ENCODE results near the gene CHPF. TPM values are rescaled to one million over a fixed set of nuclear protein-coding genes. Genes with fewer than 3 reads are reported as not detected.

Gene CHPF
- total and polyA plus RNA-seq, 10 of the 15 experiments (the other 5 are each of a cell fraction or from before 2014, with no cell fraction given): 0.09 to 17.4 (median 8.3) TPM; not detected in 1

DNA sequence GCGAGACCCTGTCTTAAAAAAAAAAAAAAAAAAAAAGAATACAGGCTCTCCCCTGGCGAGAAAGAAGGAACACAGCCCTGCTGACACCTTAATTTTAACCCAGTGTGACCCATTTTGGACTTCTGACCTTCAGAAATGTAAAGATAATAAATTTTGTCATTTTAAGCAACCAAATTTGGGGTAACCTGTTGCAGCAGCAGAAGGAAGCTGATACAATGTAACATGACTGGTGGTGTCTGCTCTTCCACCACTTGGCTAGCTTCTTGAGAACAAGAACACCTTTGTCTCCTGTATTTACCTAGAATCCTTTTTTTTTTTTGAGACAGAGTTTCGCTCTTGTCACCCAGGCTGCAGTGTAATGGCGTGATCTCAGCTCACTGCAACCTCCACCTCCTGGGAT, 47.5 kb upstream of the CHPF start:
- Histone ChIP-seq H3K4me1 (ENCODE audit: control insufficient read depth, insufficient read depth, low read length) (no peaks in the 10 kb centered on the region), H3K9me3 (replicated peaks; ENCODE audit: control insufficient read depth, insufficient read depth, low read length) (no peaks in the 10 kb centered on the region), H3K27me3 (replicated peaks in 1 of 2; ENCODE audit: control insufficient read depth in 2 of 2, insufficient read depth in 2 of 2, low read length in 1 of 2) (no peaks in the 10 kb centered on the region; a peak in 1 of 4 replicates), H3K79me2 (ENCODE audit: control insufficient read depth, insufficient read depth, low read length) (no peaks in the 10 kb centered on the region), H4K20me1 (ENCODE audit: control insufficient read depth, insufficient read depth) (no peaks in the 10 kb centered on the region), H3K27ac (ENCODE audit: control insufficient read depth, insufficient read depth) (no peak overlapping the region), H3K9ac (ENCODE audit: control insufficient read depth, insufficient read depth, low read length) (no peak overlapping the region), H2AFZ (ENCODE audit: control insufficient read depth, low read depth, low read length) (no peak overlapping the region), H3K36me3 (ENCODE audit: control insufficient read depth in 2 of 2, insufficient read depth in 2 of 2, low read length in 1 of 2) (no peaks in the 10 kb centered on the region), H3K4me2 (ENCODE audit: control insufficient read depth, insufficient read depth) (no peak overlapping the region), H3K4me3 (no peak overlapping the region)
- RAD21 ChIA-PET (ENCODE audit: unreplicated experiment): no interaction called here
- CTCF ChIA-PET: interaction anchor here (0.7 to 1.1 kb wide), 3 partner anchors 10 to 31 kb away, joined by 3 to 7 read pairs (median 6); no protein-coding TSS in a partner anchor
- intact Hi-C loops (cut with micrococcal nuclease; ENCODE audit: unreplicated experiment) (no loop called here), in situ Hi-C loops (cut with MboI) (no loop called here)
- POLR2A ChIA-PET: no interaction called here
- no peak for FAIRE-seq
- no TSS peak for BruUV-seq (replicated peaks)
- SMC1A ChIA-PET (ENCODE audit: uncharacterized antibody, unreplicated experiment): interaction anchor here (0.6 kb wide), 1 partner anchor 109 kb away, joined by 3 read pairs; no protein-coding TSS in a partner anchor
- DNase-seq (ENCODE audit: low read depth, low spot score): no peak
- 29% methylated on average over 2 of the region's 4 CpGs for WGBS (ENCODE audit: insufficient coverage, insufficient replicate concordance, low lambda C conversion rate, missing lambda C conversion rate)
- no peak for ATAC-seq
- TF ChIP-seq RELA (IDR thresholded peaks at IDR 0.05; ENCODE audit: borderline replicate concordance, partially characterized antibody) (no peak), RAD51 (IDR thresholded peaks at IDR 0.05) (no peak), SMC3 (IDR thresholded peaks at IDR 0.05; ENCODE audit: borderline replicate concordance, low read length) (no peak), SMAD5 (IDR thresholded peaks at IDR 0.05; ENCODE audit: low read depth) (no peak), BHLHE40 (IDR thresholded peaks at IDR 0.05; ENCODE audit: borderline replicate concordance in 1 of 2, low read depth in 2 of 2, low read length in 1 of 2) (no peak), ATF7 (IDR thresholded peaks at IDR 0.05; ENCODE audit: low read depth) (no peak), CREM (IDR thresholded peaks at IDR 0.05; ENCODE audit: low read depth) (no peak), ZNF207 (IDR thresholded peaks at IDR 0.05; ENCODE audit: borderline replicate concordance) (no peak), LARP7 (IDR thresholded peaks at IDR 0.05) (no peak), TCF3 (IDR thresholded peaks at IDR 0.05; ENCODE audit: borderline replicate concordance, insufficient read depth, low read depth, low read length) (no peak), TCF7 (IDR thresholded peaks at IDR 0.05; ENCODE audit: borderline replicate concordance) (no peak), MYB (IDR thresholded peaks at IDR 0.05; ENCODE audit: borderline replicate concordance, low read depth, low read length) (no peak)
- TF ChIP-seq, protein P1, sequence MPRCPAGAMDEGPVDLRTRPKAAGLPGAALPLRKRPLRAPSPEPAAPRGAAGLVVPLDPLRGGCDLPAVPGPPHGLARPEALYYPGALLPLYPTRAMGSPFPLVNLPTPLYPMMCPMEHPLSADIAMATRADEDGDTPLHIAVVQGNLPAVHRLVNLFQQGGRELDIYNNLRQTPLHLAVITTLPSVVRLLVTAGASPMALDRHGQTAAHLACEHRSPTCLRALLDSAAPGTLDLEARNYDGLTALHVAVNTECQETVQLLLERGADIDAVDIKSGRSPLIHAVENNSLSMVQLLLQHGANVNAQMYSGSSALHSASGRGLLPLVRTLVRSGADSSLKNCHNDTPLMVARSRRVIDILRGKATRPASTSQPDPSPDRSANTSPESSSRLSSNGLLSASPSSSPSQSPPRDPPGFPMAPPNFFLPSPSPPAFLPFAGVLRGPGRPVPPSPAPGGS (IDR thresholded peaks at IDR 0.05; ENCODE audit: borderline replicate concordance, insufficient read depth, low read depth, low read length, poor library complexity, severe bottlenecking): no peak
- TF ChIP-seq, protein P2, sequence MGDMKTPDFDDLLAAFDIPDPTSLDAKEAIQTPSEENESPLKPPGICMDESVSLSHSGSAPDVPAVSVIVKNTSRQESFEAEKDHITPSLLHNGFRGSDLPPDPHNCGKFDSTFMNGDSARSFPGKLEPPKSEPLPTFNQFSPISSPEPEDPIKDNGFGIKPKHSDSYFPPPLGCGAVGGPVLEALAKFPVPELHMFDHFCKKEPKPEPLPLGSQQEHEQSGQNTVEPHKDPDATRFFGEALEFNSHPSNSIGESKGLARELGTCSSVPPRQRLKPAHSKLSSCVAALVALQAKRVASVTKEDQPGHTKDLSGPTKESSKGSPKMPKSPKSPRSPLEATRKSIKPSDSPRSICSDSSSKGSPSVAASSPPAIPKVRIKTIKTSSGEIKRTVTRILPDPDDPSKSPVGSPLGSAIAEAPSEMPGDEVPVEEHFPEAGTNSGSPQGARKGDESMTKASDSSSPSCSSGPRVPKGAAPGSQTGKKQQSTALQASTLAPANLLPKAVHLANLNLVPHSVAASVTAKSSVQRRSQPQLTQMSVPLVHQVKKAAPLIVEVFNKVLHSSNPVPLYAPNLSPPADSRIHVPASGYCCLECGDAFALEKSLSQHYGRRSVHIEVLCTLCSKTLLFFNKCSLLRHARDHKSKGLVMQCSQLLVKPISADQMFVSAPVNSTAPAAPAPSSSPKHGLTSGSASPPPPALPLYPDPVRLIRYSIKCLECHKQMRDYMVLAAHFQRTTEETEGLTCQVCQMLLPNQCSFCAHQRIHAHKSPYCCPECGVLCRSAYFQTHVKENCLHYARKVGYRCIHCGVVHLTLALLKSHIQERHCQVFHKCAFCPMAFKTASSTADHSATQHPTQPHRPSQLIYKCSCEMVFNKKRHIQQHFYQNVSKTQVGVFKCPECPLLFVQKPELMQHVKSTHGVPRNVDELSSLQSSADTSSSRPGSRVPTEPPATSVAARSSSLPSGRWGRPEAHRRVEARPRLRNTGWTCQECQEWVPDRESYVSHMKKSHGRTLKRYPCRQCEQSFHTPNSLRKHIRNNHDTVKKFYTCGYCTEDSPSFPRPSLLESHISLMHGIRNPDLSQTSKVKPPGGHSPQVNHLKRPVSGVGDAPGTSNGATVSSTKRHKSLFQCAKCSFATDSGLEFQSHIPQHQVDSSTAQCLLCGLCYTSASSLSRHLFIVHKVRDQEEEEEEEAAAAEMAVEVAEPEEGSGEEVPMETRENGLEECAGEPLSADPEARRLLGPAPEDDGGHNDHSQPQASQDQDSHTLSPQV (IDR thresholded peaks at IDR 0.05): no peak
- TF ChIP-seq, protein P3, sequence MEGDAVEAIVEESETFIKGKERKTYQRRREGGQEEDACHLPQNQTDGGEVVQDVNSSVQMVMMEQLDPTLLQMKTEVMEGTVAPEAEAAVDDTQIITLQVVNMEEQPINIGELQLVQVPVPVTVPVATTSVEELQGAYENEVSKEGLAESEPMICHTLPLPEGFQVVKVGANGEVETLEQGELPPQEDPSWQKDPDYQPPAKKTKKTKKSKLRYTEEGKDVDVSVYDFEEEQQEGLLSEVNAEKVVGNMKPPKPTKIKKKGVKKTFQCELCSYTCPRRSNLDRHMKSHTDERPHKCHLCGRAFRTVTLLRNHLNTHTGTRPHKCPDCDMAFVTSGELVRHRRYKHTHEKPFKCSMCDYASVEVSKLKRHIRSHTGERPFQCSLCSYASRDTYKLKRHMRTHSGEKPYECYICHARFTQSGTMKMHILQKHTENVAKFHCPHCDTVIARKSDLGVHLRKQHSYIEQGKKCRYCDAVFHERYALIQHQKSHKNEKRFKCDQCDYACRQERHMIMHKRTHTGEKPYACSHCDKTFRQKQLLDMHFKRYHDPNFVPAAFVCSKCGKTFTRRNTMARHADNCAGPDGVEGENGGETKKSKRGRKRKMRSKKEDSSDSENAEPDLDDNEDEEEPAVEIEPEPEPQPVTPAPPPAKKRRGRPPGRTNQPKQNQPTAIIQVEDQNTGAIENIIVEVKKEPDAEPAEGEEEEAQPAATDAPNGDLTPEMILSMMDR (IDR thresholded peaks at IDR 0.05 in 2 of 3, conservative IDR thresholded peaks at IDR 0.05 in 1 of 3; ENCODE audit: control insufficient read depth in 2 of 3, extremely low read depth in 1 of 3, insufficient read depth in 1 of 3, low read depth in 3 of 3, low read length in 3 of 3): no peak
- TF ChIP-seq, protein P4, sequence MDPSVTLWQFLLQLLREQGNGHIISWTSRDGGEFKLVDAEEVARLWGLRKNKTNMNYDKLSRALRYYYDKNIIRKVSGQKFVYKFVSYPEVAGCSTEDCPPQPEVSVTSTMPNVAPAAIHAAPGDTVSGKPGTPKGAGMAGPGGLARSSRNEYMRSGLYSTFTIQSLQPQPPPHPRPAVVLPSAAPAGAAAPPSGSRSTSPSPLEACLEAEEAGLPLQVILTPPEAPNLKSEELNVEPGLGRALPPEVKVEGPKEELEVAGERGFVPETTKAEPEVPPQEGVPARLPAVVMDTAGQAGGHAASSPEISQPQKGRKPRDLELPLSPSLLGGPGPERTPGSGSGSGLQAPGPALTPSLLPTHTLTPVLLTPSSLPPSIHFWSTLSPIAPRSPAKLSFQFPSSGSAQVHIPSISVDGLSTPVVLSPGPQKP (IDR thresholded peaks at IDR 0.05; ENCODE audit: low read depth, low read length): no peak

Data from GM12878 (cell line).